ES-I3 (cell line): ENCODE results near the gene SMIM24.
A peak's percentile ranks its signal among the peaks of the same experiment; 100 is the strongest.
"Not testable (repeated sequence)": the region's sequence is repeated elsewhere in the genome, so short reads cannot be mapped to it uniquely, and the experiment has no call there.

Experiments used
- H3K36me3 ChIP-seq: 2 replicates; pipeline ENCODE4 v1.6.1; 2013; ENCODE audit warnings: mild to moderate bottlenecking, low read length, control low read depth, moderate library complexity; ENCODE audit not compliant: insufficient read depth
- H3K4me1 ChIP-seq: 2 replicates; pipeline ENCODE4 v1.6.1; 2013; ENCODE audit warnings: mild to moderate bottlenecking, control low read depth, low read length; ENCODE audit not compliant: insufficient read depth
- H3K9ac ChIP-seq: 2 replicates; pipeline ENCODE4 v1.6.1; 2013; ENCODE audit warnings: low read depth, mild to moderate bottlenecking, low read length, moderate library complexity
- H3K9me3 ChIP-seq: 2 replicates; pipeline ENCODE4 v1.6.1; 2013; ENCODE audit warnings: mild to moderate bottlenecking, low read length, moderate library complexity; ENCODE audit not compliant: control insufficient read depth, insufficient read depth

The SMIM24 gene

DNA sequence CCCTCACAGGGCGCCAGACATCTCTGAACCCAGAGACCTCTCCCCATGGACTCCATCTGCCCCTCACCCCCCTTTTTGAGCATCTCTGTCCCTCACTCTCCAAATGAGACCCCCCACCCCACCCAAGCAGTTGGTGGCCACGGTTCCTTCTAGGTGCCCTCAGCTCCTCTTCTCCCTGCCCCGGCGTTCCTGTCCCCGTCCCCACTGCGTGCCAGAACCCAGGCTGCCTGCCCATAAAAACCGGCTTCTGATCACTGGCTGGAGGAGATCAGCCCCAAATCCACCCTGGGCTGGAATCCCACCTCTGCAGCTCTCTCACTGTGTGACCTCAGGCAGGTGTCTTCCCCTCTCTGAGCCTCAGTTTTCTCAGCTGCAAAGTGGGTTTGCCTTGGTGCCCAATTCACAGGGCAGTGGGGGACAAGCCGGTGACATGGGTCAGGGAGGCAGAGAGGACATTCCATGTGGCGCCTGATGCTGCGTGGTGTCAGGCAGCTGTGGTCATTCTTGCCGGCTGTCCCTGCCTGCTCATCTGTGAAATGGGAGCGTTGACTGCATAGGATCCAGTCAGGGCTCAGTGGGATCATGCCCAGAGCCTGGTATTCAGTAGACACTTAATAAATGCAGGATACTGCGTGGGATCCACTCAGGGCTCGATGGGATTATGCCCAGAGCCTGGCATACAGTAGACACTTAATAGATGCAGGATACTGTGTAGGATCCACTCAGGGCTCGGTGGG lies 25.5 kb downstream of the SMIM24 start:
- Histone ChIP-seq H3K9me3 (no peaks in the 10 kb centered on the region), H3K4me1 (peaks cover 14% of the 10 kb centered on the region; the same call in 1 of the 2 replicates), H3K9ac (no peak overlapping the region), H3K36me3 (no peaks in the 10 kb centered on the region)

DNA sequence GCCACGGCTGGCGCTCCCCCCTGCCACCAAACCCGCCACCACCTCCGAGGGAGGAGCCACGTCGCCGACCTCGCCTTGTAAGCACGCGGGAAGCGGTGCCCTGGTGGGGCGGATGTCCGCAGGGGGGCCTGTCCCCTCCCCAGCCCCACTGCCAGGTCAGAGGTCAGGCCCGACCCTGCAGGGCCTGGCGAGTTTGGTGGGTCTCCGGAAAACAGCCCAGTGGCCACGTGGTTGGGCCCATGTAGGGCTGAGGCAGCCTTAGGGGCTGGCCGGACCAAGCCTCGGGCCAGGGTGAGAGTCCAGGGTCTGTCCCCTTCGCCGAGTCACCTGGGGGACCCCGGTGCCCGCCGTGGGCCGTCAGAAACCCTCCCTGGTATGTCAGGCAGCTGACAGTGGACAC lies 26.5 kb downstream of the SMIM24 start:
- Histone ChIP-seq H3K9me3 (no peaks in the 10 kb centered on the region), H3K9ac (no peak overlapping the region), H3K4me1 (peaks cover 12% of the 10 kb centered on the region; the same call in 1 of the 2 replicates), H3K36me3 (no peaks in the 10 kb centered on the region)

DNA sequence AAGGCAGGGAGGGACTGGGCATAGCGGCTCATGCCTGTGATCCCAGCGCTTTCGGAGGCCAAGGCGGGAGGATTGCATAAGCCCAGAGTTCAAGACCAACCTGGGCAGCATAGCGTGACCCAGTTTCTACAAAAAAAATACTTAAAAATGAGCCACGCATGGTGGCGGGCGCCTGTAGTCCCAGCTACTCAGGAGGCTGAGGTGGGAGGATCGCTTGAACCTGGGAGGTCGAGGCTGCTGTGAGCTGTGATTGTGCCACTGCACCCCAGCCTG lies 27.4 kb downstream of the SMIM24 start:
- not testable (repeated sequence) for H3K36me3 ChIP-seq, H3K9ac ChIP-seq, H3K9me3 ChIP-seq, H3K4me1 ChIP-seq

DNA sequence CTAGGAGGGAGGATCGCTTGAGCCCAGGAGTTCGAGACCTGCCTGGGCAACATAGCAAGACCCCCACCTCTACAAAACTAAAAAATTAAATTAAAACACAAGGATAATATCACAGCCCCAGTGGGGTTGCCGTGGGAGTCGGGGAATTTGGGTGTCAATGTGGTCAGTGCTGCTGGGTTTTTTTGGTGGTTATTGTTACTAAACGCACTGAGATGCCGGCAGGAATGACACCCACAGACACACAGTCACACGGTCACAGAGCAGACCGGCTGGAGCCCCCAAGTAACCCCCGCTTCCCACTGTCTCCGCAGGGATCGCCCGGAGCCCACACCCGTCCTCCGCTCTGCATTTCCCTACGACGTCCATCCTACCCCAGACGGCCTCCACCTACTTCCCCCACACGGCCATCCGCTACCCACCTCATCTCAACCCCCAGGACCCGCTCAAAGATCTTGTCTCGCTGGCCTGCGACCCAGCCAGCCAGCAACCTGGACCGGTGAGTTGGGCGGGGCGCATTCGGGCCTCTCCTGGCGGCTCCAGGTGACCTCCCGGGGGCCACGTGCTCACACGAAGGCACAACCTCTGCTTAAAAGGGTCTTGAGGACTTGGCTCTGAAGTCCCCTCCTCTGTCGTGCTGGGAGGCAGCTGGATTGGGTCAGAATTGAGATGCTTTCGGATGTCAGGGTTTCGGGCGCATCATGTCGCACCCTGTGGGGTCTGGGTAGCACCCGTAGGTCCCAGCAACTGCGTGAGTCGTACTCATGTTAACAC lies 28.0 kb downstream of the SMIM24 start:
- Histone ChIP-seq H3K9me3 (no peaks in the 10 kb centered on the region), H3K9ac (no peak overlapping the region), H3K4me1 (peaks cover 2% of the 10 kb centered on the region; the same call in 1 of the 2 replicates), H3K36me3 (no peaks in the 10 kb centered on the region)

DNA sequence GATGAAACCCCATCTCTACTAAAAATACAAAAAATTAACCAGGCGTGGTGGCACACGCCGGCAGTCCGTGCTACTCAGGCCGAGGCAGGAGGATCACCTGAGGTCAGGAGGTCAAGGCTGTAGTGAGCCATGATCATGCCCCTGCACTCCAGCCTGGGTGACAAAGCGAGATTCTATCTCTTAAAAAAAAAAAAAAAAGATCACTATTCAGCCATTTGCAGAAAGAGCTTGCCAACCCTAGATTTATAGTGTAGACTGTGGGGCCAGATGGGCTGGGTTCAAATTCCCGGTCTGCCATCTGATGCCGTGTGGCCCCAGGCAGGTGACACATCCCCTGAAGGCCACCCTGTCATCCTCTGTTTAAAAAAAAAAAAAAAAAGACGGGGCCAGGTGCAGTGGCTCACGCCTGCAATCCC lies 28.9 kb downstream of the SMIM24 start:
- no peaks in the 10 kb centered on the region; the same call in 1 of the 2 replicates for H3K4me1 ChIP-seq
- H3K9me3 ChIP-seq = no peaks in the 10 kb centered on the region
- H3K36me3 ChIP-seq = no peaks in the 10 kb centered on the region
- H3K9ac ChIP-seq = no peak overlapping the region

DNA sequence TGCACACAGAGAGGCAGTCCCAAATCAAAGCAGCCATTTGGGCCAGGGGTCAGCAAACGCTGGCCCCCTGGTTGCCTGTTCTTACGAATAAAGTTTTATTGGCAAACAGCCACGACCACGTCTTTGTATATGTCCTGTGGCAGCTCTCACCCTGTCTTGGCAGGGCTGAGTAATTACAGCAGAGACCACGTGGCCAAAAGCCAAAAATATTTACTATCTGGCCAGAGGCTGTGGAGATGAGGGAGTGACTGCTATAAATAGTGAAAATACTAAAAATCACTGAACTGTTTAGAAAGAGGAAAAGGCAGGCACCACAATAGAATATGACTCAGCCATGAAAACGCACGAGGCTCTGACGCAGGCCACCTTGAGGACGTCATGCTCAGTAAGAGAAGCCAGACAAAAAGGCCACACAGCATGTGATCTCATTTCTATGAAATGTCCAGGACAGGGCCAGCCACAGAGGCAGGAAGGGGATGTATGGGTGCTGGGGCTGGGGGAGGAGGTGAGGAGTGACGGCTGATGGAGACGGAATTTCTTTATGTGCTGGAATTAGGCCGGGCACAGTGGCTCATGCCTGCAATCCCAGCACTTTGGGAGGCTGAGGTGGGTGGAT lies 29.4 kb downstream of the SMIM24 start:
- Histone ChIP-seq H3K4me1 (no peaks in the 10 kb centered on the region; the same call in 1 of the 2 replicates), H3K9ac (no peak overlapping the region), H3K9me3 (no peaks in the 10 kb centered on the region), H3K36me3 (no peaks in the 10 kb centered on the region)

DNA sequence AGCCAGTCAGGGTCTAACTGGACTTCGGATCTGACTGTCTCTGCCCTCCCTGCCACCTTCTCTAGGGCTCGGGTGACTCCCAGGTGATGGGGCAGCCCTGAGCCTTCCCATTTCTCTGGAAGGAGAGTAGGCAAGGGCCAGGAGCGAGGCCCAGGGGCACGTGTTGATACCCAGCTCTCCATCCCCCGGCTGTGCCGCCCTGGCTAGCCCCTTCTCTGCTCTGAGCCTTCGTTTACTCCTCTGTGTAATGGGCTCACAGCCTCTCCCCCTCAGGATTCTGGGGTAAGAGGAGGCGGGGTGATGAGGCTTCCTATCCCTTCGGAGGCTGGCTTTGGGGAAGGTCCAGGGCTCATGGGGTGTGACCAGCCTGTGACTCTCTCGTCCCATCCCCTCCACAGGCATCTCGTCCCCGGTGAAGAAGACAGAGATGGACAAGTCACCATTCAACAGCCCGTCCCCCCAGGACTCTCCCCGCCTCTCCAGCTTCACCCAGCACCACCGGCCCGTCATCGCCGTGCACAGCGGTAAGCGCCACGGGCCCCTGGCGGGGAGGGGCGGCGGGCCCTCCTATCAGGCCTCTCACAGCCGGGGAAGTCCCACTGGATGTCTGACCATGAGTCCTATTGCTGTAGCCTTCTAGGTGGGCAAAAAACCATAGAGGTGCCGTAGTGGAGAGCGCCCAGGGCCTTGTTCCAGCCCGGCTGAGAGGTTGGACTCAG lies 31.6 kb downstream of the SMIM24 start:
- H3K9ac ChIP-seq = no peak overlapping the region
- H3K9me3 ChIP-seq = no peaks in the 10 kb centered on the region
- no peaks in the 10 kb centered on the region for H3K36me3 ChIP-seq
- peaks cover 6% of the 10 kb centered on the region for H3K4me1 ChIP-seq

DNA sequence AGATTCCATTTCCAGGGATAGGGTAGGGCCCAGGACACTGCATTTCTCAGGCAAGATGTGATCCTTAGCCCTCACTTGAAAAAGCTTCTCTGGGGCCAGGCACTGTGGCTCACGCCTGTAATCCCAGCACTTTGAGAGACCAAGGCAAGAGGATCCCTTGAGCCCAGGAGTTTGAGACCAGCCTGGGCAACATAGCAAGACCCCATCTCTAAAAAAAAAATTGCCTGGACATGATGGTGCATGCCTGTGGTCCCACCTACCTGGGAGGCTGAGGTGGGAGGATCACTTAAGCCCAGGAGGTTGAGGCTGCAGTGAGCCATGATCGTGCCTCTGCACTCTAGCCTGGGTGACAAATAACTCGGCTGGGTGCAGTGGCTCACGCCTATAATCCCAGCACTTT lies 33.7 kb downstream of the SMIM24 start:
- not testable (repeated sequence) for H3K4me1 ChIP-seq, H3K9ac ChIP-seq, H3K36me3 ChIP-seq, H3K9me3 ChIP-seq

DNA sequence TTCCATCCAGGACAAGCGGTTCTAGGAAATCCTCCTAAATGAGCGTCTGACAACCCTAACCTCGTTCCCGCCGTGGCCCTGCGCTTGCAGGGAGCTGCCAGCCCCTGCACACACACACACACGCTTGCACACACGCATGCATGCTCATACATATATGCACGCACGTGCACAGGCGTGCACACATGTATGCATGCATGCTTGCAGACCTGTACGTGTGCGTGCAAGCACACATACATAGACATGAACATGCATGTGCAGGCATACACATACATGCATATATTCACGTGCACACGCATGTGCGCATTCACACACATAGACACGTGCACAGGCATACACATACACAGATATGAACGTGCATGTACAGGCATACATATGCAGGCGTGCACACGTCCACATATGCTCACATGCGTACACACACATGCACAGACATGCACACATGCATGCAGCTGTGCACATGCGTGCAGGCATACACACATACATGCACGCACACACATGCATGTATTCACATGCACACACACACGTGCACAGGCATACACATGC lies 35.6 kb downstream of the SMIM24 start:
- peak overlapping the region; percentile 10; the same call in 1 of the 2 replicates for H3K9ac ChIP-seq
- peaks cover 10% of the 10 kb centered on the region for H3K4me1 ChIP-seq
- no peaks in the 10 kb centered on the region for H3K36me3 ChIP-seq
- no peaks in the 10 kb centered on the region for H3K9me3 ChIP-seq

DNA sequence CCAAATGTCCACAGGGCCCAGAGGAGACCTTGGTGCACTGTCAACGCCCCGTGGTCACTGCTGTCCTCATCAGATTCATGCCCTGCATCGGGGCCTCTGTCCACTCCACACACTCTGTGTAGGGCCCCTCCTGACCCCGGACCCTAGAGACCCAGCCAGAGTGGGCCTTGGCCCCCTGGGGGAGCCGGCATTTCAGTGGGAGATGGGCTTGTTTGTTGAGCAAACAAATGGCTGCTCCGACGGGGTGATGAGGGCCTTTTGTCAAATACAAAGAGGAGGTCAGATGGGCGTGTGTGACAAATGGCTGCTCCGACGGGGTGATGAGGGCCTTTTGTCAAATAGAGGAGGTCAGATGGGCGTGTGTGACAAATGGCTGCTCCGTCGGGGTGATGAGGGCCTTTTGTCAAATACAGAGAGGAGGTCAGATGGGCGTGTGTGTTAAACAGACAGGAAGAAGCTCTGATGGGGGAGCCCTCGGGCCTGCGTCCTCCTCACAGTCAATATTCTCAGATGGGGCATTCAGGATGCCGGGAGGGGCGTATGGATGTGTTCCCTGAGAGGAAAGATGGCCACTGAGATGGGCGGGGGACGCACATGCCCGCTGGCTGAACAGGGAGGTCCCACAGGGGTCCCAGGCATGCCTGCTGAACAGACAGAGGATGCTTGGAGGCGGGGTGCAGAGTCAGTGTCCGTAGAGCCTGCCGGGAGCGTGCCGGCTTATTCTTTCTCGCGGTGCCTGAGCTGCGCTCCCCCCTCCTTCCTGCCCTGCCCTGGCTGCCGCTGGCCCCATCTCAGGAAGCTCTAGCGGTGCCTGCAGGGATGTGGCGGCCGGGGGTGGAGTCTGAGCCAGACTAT lies 36.3 kb downstream of the SMIM24 start:
- peak overlapping the region; percentile 10; the same call in 1 of the 2 replicates for H3K9ac ChIP-seq
- H3K36me3 ChIP-seq = no peaks in the 10 kb centered on the region
- H3K4me1 ChIP-seq = peaks cover 10% of the 10 kb centered on the region
- no peaks in the 10 kb centered on the region for H3K9me3 ChIP-seq

DNA sequence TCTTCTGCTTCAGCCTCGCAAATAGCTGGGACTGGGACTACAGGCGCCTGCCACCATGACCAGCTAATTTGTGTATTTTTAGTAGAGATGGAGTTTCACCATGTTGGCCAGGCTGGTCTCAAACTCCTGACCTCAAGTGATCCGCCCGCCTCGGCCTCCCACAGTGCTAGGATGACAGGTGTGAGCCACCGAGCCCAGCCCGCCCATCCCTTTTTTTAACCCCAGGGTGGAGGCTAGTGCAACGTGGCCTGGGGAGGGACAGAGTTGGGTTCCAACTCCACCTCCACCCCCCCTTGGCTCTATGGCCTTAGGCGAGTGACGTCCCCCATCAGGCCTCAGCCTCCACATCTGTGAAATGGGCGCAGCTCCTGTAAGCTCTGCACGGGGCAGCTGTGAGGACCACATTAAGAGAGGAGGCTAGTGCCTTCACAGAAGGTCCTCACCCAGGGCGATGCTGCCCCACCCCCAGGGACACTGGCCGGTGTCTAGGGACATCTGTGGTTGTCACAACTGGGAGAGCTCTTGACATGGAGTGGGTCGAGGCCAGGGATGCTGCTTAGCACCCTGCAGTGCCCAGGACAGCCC lies 37.7 kb downstream of the SMIM24 start:
- H3K9me3 ChIP-seq = no peaks in the 10 kb centered on the region
- no peaks in the 10 kb centered on the region for H3K36me3 ChIP-seq
- peaks cover 10% of the 10 kb centered on the region for H3K4me1 ChIP-seq
- no peak overlapping the region for H3K9ac ChIP-seq

DNA sequence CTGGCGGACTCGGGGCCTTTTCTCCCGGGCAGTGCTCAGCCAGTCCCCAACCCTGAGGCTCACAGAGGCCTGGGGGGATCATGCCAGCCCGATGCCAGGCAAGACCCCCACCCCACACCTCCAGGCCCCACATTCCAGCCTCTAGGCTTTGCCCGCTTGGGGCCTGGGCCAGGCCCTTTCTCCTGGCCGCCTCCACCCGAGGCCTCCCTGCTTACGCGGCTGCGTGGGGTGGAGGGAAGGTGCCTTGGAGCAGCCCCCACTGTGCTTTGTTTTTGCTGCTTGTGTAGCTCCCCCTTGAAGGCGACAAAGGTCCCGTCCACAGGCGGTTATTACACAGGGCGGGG lies 38.4 kb downstream of the SMIM24 start:
- H3K4me1 ChIP-seq = peaks cover 10% of the 10 kb centered on the region

More for the DNA sequence above, 38.4 kb downstream of the SMIM24 start:
- Histone ChIP-seq H3K9ac (no peak overlapping the region), H3K9me3 (no peaks in the 10 kb centered on the region), H3K36me3 (no peaks in the 10 kb centered on the region)
